Smooth muscle cell (in vitro differentiated cells): ENCODE data around the gene SND1. TPM values are rescaled to one million over a fixed set of nuclear protein-coding genes. Genes with fewer than 3 reads are reported as not detected.

Source experiments
- DNase-seq: peaks from one replicate; lab custom pipeline; 2025; ENCODE audit not compliant: unreplicated experiment; lab: John Stamatoyannopoulos, UW
- H2AFZ ChIP-seq: fragments of 200-600 bp; sonication (generic); 2 replicates; pipeline ENCODE4 v1.6.0; 2016; ENCODE audit warnings: antibody characterized with exemption, low read depth, mild to moderate bottlenecking
- H3F3A ChIP-seq: fragments of 200-600 bp; sonication (generic); 2 replicates; pipeline ENCODE4 v1.6.0; 2017; ENCODE audit warnings: antibody characterized with exemption, low read depth
- H3K27ac ChIP-seq: fragments of 200-600 bp; sonication (generic); 2 replicates; pipeline ENCODE4 v1.5.1; 2016; ENCODE audit warnings: low read depth, mild to moderate bottlenecking
- H3K27me3 ChIP-seq: fragments of 200-600 bp; sonication (generic); 2 replicates; pipeline ENCODE4 v1.6.1; 2016; ENCODE audit warnings: low read depth, mild to moderate bottlenecking
- H3K36me3 ChIP-seq: fragments of 200-600 bp; sonication (generic); 2 replicates; pipeline ENCODE4 v1.5.1; 2016; ENCODE audit warnings: low read depth
- H3K4me1 ChIP-seq: fragments of 200-600 bp; sonication (generic); 2 replicates; pipeline ENCODE4 v1.5.1; 2016; ENCODE audit warnings: low read depth
- H3K4me2 ChIP-seq: fragments of 200-600 bp; sonication (generic); 2 replicates; pipeline ENCODE4 v1.6.0; 2016; ENCODE audit warnings: mild to moderate bottlenecking
- H3K4me3 ChIP-seq: fragments of 200-600 bp; sonication (generic); 2 replicates; pipeline ENCODE4 v1.5.1; 2016; ENCODE audit warnings: mild to moderate bottlenecking
- H3K79me2 ChIP-seq: fragments of 200-600 bp; sonication (generic); 2 replicates; pipeline ENCODE4 v1.6.0; 2016; ENCODE audit warnings: low read depth, mild to moderate bottlenecking
- H3K9ac ChIP-seq: fragments of 200-600 bp; sonication (generic); 2 replicates; pipeline ENCODE4 v1.6.0; 2016; ENCODE audit warnings: low read depth
- H3K9me3 ChIP-seq: fragments of 200-600 bp; sonication (generic); replicated peaks from 2 replicates; pipeline ENCODE4 v1.5.1; 2016; ENCODE audit warnings: low read depth
- H4K20me1 ChIP-seq: fragments of 200-600 bp; sonication (generic); 2 replicates; pipeline ENCODE4 v1.6.0; 2016; ENCODE audit warnings: low read depth
- WGBS: methylation state at CpG from one replicate; pipeline ENCODE4 v1.1.7; 2016; ENCODE audit warnings: low lambda C conversion rate; 5-methylcytosine and 5-hydroxymethylcytosine counted together
- polyA plus RNA-seq: library from polyadenylated mRNA; unstranded; fragments of >200 nt; fragmentation: Nextera tagmentation; extraction: Ambion mirVana; gene quantifications from 2 replicates; pipeline ENCODE4 v1.2.1, GENCODE V29; 2016
- total RNA-seq: library from RNA; depleted of rRNA; stranded (reverse); fragments of >200 nt; gene quantifications from 2 replicates; pipeline ENCODE4 v1.2.3, GENCODE V29; 2014
- TF ChIP-seq, protein P1 (sequence below): fragments of 200-600 bp; sonication (generic); IDR thresholded peaks from 2 replicates; pipeline ENCODE4 v1.5.1; 2017; ENCODE audit warnings: borderline replicate concordance, mild to moderate bottlenecking, antibody characterized with exemption; ENCODE audit not compliant: insufficient read depth, poor library complexity, severe bottlenecking

The SND1 gene
- total and polyA plus RNA-seq, 2 experiments from 2014 or later, result 129 to 136 TPM

DNA sequence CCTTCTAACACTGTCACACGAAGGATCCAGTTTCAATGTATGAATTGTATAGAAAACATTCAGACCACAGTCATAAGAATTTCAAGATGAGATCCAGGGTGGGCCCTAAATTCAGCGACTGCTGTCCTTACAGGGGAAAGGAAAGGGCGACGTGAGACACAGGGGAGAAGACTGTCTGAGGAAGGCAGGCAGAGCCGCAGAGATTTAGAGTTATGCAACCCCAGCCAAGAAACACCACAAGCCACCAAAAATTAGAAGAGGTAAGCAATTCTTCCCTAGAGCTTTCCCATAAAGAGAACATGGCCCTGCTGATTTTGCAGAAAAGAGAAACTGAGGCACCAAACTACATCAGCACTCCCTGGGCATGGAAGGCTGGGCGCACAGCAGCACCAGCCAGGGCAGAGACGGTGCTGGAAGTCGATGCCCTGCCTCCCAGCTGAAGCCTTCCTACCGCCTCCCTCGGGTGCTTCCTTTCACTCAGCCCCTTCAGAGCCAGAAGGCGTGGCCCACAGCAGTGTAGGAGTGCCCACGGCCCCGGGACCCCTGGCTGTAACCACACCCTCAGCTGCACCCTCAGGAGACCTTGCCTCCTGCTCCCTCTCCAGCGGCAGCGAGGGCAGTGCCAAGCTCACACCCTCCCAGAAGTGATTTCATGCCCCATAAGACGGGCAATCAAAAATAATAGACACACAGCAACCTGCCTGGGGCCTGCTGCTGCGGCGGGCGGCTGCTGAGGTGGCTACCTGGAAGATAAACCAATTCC lies 460.2 kb downstream of the SND1 start:
- WGBS, result 92% methylated on average over 17 of the region's 19 CpGs

DNA sequence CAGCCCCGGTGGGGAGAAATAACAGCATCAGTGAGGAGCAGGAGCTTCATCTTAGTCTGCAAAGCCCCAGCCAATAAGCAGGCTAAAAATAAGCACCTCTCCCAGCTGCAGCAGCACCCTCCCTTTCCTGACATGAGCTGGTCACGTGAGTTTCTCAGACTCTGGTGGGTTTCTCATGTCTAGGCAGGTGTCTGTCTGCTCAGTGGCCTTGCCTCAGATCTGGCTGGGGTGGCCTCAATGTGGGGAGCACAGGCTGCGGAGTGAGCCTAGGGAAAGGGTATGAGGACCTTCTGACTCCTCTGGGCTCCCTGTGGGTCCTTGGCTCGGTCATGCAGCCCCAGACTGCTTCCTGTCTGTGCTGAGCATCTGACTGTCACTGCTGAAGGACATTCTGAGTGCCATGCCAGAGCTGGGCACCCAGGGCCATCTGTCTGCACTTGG lies 460.8 kb downstream of the SND1 start:
- H3K4me3 ChIP-seq, result no peak overlapping the region
- no peak for DNase-seq
- H3K79me2 ChIP-seq, result no peaks in the 10 kb centered on the region
- no peaks in the 10 kb centered on the region for H3K9me3 ChIP-seq
- no peak overlapping the region for H3K4me2 ChIP-seq
- no peak overlapping the region for H3K27ac ChIP-seq
- H3K9ac ChIP-seq, result no peak overlapping the region
- no peaks in the 10 kb centered on the region for H4K20me1 ChIP-seq
- peaks cover 11% of the 10 kb centered on the region for H3K27me3 ChIP-seq
- H3K36me3 ChIP-seq, result no peaks in the 10 kb centered on the region
- H3F3A ChIP-seq, result no peaks in the 10 kb centered on the region
- TF ChIP-seq, protein P1, sequence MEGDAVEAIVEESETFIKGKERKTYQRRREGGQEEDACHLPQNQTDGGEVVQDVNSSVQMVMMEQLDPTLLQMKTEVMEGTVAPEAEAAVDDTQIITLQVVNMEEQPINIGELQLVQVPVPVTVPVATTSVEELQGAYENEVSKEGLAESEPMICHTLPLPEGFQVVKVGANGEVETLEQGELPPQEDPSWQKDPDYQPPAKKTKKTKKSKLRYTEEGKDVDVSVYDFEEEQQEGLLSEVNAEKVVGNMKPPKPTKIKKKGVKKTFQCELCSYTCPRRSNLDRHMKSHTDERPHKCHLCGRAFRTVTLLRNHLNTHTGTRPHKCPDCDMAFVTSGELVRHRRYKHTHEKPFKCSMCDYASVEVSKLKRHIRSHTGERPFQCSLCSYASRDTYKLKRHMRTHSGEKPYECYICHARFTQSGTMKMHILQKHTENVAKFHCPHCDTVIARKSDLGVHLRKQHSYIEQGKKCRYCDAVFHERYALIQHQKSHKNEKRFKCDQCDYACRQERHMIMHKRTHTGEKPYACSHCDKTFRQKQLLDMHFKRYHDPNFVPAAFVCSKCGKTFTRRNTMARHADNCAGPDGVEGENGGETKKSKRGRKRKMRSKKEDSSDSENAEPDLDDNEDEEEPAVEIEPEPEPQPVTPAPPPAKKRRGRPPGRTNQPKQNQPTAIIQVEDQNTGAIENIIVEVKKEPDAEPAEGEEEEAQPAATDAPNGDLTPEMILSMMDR, result no peak
- 76% methylated on average over 4 of the region's 4 CpGs for WGBS
- H2AFZ ChIP-seq, result no peak overlapping the region
- no peaks in the 10 kb centered on the region for H3K4me1 ChIP-seq

More for the DNA sequence above, 460.2 kb downstream of the SND1 start:
- H3K4me2 ChIP-seq, result no peak overlapping the region
- H3K9ac ChIP-seq, result no peak overlapping the region
- no peak overlapping the region for H3K4me3 ChIP-seq
- no peaks in the 10 kb centered on the region for H3K36me3 ChIP-seq
- no peak for DNase-seq
- no peaks in the 10 kb centered on the region for H4K20me1 ChIP-seq
- no peak overlapping the region for H2AFZ ChIP-seq
- H3K4me1 ChIP-seq, result no peaks in the 10 kb centered on the region
- no peak overlapping the region for H3K27ac ChIP-seq
- peaks cover 11% of the 10 kb centered on the region for H3K27me3 ChIP-seq
- TF ChIP-seq, protein P1, result no peak
- H3K79me2 ChIP-seq, result no peaks in the 10 kb centered on the region
- H3K9me3 ChIP-seq, result no peaks in the 10 kb centered on the region
- H3F3A ChIP-seq, result no peaks in the 10 kb centered on the region

DNA sequence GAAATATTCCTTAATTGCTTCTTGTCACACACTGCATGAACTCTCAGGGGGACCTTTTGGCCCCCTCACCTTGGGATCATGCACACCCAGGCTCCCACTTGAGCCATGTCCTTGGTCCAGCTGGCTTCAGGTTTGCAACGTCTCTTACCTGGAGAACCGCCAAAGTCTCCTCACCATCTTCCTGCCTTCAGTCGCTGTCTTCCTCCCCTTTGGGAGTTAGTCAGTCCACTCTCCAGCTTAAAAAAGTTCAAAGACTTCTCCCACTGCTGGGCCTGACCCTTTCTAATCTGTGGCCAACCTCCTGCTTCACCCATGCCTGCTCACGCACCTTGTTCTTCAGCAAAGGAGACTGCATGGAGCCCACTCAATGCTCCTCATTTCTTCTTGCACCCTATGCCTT lies 461.8 kb downstream of the SND1 start:
- TF ChIP-seq, protein P1, result no peak
- WGBS, result 93% methylated on average over 4 of the region's 4 CpGs
- no peaks in the 10 kb centered on the region for H3K79me2 ChIP-seq
- no peak overlapping the region for H3K4me2 ChIP-seq
- H3K4me3 ChIP-seq, result no peak overlapping the region
- H2AFZ ChIP-seq, result no peak overlapping the region
- H3K9me3 ChIP-seq, result no peaks in the 10 kb centered on the region
- no peak for DNase-seq
- no peak overlapping the region for H3K9ac ChIP-seq
- no peaks in the 10 kb centered on the region for H3K4me1 ChIP-seq
- H3K36me3 ChIP-seq, result no peaks in the 10 kb centered on the region
- H3K27ac ChIP-seq, result no peak overlapping the region
- peaks cover 5% of the 10 kb centered on the region for H3K27me3 ChIP-seq
- H3F3A ChIP-seq, result no peaks in the 10 kb centered on the region
- H4K20me1 ChIP-seq, result no peaks in the 10 kb centered on the region

DNA sequence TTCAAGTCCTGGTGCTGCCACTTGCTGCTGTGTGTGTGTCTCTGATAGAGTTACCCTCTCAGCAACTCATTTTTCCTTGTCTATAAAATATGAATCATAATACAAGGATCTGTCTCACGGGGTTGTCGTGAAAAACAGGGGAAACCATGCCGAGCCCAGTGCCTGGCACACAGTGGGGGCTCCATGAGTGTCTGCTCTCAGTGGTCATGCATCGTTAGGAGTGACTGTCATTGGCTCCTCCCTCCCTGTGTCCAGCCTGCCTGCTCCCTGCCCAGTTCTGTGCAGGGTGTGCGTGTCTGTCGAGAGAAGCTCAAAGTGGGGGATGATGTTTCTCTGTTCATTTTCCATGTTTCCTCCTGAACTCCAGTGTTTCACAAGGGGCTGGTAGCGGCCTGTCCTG lies 462.8 kb downstream of the SND1 start:
- 80% methylated on average over 7 of the region's 7 CpGs for WGBS
- H3K79me2 ChIP-seq, result no peaks in the 10 kb centered on the region
- no peak overlapping the region for H3K4me3 ChIP-seq

More for the DNA sequence above, 462.8 kb downstream of the SND1 start:
- Histone ChIP-seq H3K4me1 (no peaks in the 10 kb centered on the region), H3K36me3 (no peaks in the 10 kb centered on the region), H3K27ac (no peak overlapping the region), H2AFZ (no peak overlapping the region), H3K4me2 (no peak overlapping the region), H3K9me3 (no peaks in the 10 kb centered on the region), H3F3A (no peaks in the 10 kb centered on the region), H4K20me1 (no peaks in the 10 kb centered on the region), H3K9ac (no peak overlapping the region), H3K27me3 (no peaks in the 10 kb centered on the region)
- TF ChIP-seq, protein P1, result no peak
- no peak for DNase-seq
